Measurements from ENCODE around the gene RPL15. TPM values are rescaled to one million over a fixed set of nuclear protein-coding genes. Genes with fewer than 3 reads are reported as not detected.

RPL15 gene
- total RNA-seq, 4 donors from 2014 or later, result 2,085 to 2,928 (median 2,309) TPM

DNA sequence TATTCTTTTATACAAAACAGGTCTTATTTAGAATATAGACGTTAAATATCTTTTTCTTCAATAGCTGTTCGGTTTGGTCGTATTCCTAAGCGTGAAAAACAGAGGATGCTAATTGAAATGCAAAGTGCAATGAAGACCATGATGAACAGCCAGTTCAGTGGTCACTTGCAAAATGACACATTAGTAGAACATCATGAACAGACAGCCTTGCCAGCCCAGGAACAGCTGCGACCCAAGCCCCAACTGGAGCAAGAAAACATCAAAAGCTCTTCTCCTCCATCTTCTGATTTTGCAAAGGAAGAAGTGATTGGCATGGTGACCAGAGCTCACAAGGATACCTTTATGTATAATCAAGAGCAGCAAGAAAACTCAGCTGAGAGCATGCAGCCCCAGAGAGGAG lies 45.0 kb downstream of the RPL15 start:
- Histone ChIP-seq H3K36me3 (peaks cover 0 to 72% of the 10 kb centered on the region in 2 donors), H3K4me1 (peaks cover 6 to 65% (median 12%) of the 10 kb centered on the region in 3 donors), H3K4me3 (no peak overlapping the region), H3K9me3 (no peaks in the 10 kb centered on the region), H3K27ac (peak overlapping the region in 2 of 4 donors; percentile 1 to 76), H3K27me3 (no peaks in the 10 kb centered on the region)
- no peak for ATAC-seq
- WGBS, 2 donors (ENCODE audit: low coverage in 1 of 2), result 87 to 89% methylated on average over 4 of the region's 5 CpGs
- TF ChIP-seq, protein P1, sequence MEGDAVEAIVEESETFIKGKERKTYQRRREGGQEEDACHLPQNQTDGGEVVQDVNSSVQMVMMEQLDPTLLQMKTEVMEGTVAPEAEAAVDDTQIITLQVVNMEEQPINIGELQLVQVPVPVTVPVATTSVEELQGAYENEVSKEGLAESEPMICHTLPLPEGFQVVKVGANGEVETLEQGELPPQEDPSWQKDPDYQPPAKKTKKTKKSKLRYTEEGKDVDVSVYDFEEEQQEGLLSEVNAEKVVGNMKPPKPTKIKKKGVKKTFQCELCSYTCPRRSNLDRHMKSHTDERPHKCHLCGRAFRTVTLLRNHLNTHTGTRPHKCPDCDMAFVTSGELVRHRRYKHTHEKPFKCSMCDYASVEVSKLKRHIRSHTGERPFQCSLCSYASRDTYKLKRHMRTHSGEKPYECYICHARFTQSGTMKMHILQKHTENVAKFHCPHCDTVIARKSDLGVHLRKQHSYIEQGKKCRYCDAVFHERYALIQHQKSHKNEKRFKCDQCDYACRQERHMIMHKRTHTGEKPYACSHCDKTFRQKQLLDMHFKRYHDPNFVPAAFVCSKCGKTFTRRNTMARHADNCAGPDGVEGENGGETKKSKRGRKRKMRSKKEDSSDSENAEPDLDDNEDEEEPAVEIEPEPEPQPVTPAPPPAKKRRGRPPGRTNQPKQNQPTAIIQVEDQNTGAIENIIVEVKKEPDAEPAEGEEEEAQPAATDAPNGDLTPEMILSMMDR (IDR thresholded peaks at IDR 0.05), result no peak
- TF ChIP-seq POLR2A (IDR thresholded peaks at IDR 0.05) (no peak), POLR2AphosphoS5 (IDR thresholded peaks at IDR 0.05) (no peak), EP300 (IDR thresholded peaks at IDR 0.05) (no peak)

DNA sequence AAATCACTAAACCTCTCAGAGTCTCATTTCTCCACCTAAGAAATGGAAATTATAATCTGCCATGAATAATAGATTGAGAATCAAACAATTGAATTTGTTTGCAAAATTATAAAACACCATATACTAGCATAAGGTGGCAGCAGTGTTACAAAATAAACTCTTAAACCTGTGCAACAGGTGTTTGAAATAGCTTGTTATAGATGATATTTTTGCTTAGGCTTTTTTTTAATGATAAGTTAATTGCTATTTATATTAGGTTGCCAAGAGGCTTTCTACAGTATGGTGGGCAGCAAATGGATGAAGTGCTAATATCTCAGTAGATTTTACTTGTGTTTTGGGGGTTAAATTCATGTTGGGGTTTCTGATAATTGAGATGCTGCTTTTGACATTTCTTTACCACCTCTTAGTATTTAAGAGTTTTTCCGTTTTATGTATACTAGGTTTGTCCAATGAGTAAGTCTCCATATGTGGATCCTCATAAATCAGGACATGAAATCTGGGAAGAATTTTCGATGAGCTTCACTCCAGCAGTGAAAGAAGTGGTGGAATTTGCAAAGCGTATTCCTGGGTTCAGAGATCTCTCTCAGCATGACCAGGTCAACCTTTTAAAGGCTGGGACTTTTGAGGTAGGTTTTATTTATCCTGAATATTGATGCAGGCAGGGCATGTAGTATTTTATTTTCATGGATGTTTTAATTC lies 47.8 kb downstream of the RPL15 start:
- ATAC-seq, result no peak
- WGBS, 2 donors (ENCODE audit: low coverage in 1 of 2), result 52 to 71% methylated on average over 3 of the region's 3 CpGs
- Histone ChIP-seq H3K4me1 (peaks cover 6 to 69% (median 9%) of the 10 kb centered on the region in 3 donors), H3K9me3 (no peaks in the 10 kb centered on the region), H3K27me3 (no peaks in the 10 kb centered on the region), H3K4me3 (no peak overlapping the region), H3K27ac (peak overlapping the region in 3 of 4 donors; percentile 25 to 76 (median 38)), H3K36me3 (peaks cover 0 to 91% of the 10 kb centered on the region in 2 donors)
- TF ChIP-seq POLR2A (IDR thresholded peaks at IDR 0.05) (no peak), POLR2AphosphoS5 (IDR thresholded peaks at IDR 0.05) (no peak), EP300 (IDR thresholded peaks at IDR 0.05) (no peak)
- TF ChIP-seq, protein P1 (IDR thresholded peaks at IDR 0.05), result no peak

DNA sequence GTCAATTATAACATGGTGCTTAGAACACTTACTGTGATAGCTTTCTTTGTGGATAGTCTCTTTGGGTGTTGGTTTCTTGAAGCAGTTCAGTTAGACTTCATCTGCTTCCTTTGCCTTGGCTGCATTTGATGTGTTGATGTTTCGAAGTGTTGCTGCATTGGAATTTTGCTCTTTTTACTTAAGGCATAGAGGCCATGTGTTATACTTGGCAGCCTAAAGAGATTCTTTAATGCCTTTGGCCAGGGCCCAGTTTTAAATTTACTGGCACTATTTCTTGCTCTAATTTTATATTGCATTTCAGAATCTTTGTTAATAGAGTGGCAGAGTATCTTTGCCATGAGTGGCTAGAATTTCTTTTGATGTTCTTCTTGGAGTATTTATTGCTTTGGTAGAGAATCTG lies 49.4 kb downstream of the RPL15 start:
- ATAC-seq, result no peak
- Histone ChIP-seq H3K9me3 (no peaks in the 10 kb centered on the region), H3K27me3 (no peaks in the 10 kb centered on the region), H3K27ac (peak overlapping the region in 3 of 4 donors; percentile 4 to 76 (median 62)), H3K36me3 (peaks cover 0 to 82% of the 10 kb centered on the region in 2 donors), H3K4me3 (no peak overlapping the region), H3K4me1 (peaks cover 6 to 64% (median 9%) of the 10 kb centered on the region in 3 donors)
- 56 to 75% methylated on average over 1 of the region's 1 CpG for WGBS, 2 donors (ENCODE audit: low coverage in 1 of 2)
- no peak for TF ChIP-seq POLR2AphosphoS5 (IDR thresholded peaks at IDR 0.05)

DNA sequence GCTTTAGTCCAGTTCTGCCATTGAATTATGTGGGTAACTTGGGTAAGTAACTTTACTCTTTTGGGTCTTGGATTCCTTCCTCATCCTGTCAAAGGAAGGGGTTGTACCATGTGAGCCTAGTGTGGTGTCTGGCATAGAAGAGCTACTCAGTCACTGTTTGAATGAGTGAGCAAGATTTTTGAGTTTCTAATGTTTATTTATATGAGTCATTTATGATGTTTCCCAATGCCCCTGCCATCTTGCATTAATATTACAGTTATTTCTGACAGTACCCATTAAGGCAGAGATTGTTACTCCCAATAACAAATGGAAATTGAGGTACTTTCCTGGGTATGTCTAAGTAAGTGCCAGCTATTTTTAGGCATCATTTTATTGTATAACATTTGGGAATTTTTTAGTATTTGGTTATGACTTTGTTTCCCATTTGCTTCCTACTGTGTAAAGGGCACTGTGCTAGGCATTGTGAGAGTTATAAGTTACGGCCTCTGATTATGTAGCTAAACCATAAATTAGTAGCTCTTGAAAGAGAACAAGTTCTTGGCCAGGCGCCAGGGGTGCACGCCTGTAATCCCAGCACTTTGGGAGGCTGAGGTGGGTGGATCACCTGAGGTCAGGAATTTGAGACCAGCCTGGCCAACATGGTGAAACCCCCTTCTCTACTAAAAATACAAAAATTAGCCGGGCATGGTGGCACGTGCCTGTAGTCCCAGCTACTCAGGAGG lies 51.7 kb downstream of the RPL15 start:
- 73 to 83% methylated on average over 1 to 5 of the region's 5 CpGs for WGBS, 2 donors (ENCODE audit: low coverage in 1 of 2)
- TF ChIP-seq POLR2A (IDR thresholded peaks at IDR 0.05), result no peak
- TF ChIP-seq EP300 (IDR thresholded peaks at IDR 0.05), result no peak
- TF ChIP-seq, protein P1 (IDR thresholded peaks at IDR 0.05), result no peak
- no peak for TF ChIP-seq POLR2AphosphoS5 (IDR thresholded peaks at IDR 0.05)
- Histone ChIP-seq H3K9me3 (no peaks in the 10 kb centered on the region), H3K36me3 (peaks cover 0 to 78% of the 10 kb centered on the region in 2 donors), H3K4me3 (no peak overlapping the region), H3K27me3 (no peaks in the 10 kb centered on the region), H3K27ac (peak overlapping the region in 1 of 4 donors; percentile 20), H3K4me1 (peaks cover 6 to 58% (median 9%) of the 10 kb centered on the region in 3 donors)
- no peak for ATAC-seq

DNA sequence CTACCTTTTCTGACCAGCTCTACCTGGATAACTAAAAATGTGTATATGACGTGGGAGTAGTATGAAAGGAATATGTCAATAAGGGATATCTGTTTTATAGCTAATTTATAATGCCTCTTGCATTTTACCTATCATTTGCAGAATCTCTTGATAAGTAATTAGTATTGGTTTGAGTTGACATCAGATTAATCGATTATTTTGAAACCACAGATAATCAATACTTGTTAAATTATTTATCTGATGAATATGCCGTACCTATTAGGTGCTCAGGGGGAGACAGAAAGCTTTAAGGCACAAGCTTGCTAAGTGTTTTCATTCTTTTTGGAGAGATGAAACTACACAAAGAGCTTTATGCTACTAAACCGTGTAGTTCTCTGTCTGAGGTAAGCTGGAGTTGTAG lies 52.5 kb downstream of the RPL15 start:
- Histone ChIP-seq H3K36me3 (peaks cover 0 to 79% of the 10 kb centered on the region in 2 donors), H3K27me3 (no peaks in the 10 kb centered on the region), H3K4me1 (peaks cover 4 to 50% (median 6%) of the 10 kb centered on the region in 3 donors), H3K4me3 (no peak overlapping the region), H3K9me3 (no peaks in the 10 kb centered on the region), H3K27ac (no peak overlapping the region)
- no peak for TF ChIP-seq POLR2A (IDR thresholded peaks at IDR 0.05)
- TF ChIP-seq, protein P1 (IDR thresholded peaks at IDR 0.05), result no peak
- WGBS, 2 donors (ENCODE audit: low coverage in 1 of 2), result 86 to 87% methylated on average over 4 of the region's 4 CpGs
- ATAC-seq, result no peak

Other genes with a start within 250 kb of the RPL15 start
- gene UBE2E1, start 111.2 kb upstream of the RPL15 start, total RNA-seq, result 100 to 1,000 TPM in 3 of 4 donors, 10 to 100 TPM in 1; 89.4 to 153 (median 121) TPM
- 10 to 100 TPM; 18.8 to 29.9 (median 25.5) TPM for gene NKIRAS1, start 142 bp upstream of the RPL15 start, total RNA-seq
- gene NR1D2, start 28.2 kb downstream of the RPL15 start, total RNA-seq, result 10 to 100 TPM; 36.9 to 52.1 (median 41.5) TPM